ENCODE data around the gene CCDC6. TPM values are rescaled to one million over a fixed set of nuclear protein-coding genes. Genes with fewer than 3 reads are reported as not detected.

Gene CCDC6
- total RNA-seq, 1 donor from 2014 or later: 23.4 TPM

DNA sequence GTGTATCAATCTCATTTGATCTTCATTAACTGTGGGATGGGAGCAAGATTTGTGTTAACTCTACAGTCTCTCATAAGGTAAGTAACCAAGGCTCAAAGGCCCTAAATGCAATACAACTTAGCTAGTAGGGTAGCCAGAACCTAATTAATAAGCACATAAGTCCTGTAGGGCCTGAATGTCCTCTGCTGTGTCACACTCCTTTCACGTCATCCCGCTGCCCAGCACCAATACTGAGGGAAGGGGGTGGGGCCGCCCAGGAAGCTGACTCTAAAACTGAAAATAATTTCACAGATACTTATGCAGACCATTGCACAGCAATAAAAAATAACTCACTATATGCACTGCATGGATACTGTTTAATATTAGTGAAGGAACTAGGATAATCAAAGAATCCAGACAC is 13.7 kb downstream of the CCDC6 start:
- TF ChIP-seq, protein P1, sequence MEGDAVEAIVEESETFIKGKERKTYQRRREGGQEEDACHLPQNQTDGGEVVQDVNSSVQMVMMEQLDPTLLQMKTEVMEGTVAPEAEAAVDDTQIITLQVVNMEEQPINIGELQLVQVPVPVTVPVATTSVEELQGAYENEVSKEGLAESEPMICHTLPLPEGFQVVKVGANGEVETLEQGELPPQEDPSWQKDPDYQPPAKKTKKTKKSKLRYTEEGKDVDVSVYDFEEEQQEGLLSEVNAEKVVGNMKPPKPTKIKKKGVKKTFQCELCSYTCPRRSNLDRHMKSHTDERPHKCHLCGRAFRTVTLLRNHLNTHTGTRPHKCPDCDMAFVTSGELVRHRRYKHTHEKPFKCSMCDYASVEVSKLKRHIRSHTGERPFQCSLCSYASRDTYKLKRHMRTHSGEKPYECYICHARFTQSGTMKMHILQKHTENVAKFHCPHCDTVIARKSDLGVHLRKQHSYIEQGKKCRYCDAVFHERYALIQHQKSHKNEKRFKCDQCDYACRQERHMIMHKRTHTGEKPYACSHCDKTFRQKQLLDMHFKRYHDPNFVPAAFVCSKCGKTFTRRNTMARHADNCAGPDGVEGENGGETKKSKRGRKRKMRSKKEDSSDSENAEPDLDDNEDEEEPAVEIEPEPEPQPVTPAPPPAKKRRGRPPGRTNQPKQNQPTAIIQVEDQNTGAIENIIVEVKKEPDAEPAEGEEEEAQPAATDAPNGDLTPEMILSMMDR (conservative IDR thresholded peaks at IDR 0.05; ENCODE audit: low read depth, low read length): no peak
- no peak for DNase-seq (ENCODE audit: low read depth)

DNA sequence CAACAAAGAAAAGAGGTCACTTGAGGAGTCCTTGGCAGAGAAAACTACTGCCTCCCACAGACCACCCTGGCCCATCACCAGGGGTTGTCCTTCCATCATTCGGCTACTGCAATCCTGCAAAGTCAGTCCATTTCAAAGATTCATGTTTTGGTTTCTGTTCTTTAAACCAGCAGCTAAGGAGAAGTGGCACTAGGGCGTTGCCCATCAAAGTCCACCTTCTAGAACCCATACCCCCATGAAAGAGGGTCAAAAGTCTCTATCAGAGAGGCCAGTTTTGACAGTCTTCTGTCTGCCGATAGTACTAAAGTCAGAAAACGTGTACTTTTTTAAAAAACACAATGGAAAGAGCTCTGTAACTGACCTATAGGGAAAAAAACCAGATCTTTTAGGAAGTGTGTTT is 14.4 kb downstream of the CCDC6 start:
- DNase-seq (ENCODE audit: low read depth): no peak
- TF ChIP-seq, protein P1 (conservative IDR thresholded peaks at IDR 0.05; ENCODE audit: low read depth, low read length): no peak

More for the DNA sequence above, 13.7 kb downstream of the CCDC6 start:
- H3K4me3 ChIP-seq (ENCODE audit: low read depth, low read length): no peak overlapping the region

DNA sequence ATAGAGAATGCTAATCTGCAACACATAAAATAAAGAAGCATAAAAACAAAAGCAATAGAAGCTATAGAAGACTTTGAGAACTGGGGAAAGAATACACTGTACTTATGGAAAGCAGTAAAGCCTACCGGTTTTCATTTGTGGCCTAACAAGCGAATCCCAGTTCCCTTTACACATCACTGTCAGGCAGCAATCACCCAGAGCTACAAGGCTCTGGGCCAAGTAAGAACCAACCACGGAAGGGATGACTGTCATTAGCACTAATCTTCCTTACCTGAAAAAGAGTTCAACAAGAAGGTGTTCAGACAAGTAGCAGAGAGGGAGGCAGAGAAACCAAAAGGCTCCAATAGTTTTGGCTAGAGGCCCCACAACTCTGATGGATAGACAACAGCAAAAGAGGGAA is 15.0 kb downstream of the CCDC6 start:
- no peak for DNase-seq (ENCODE audit: low read depth)
- TF ChIP-seq, protein P1 (conservative IDR thresholded peaks at IDR 0.05; ENCODE audit: low read depth, low read length): no peak
- H3K4me3 ChIP-seq (ENCODE audit: low read depth, low read length): no peak overlapping the region

More for the DNA sequence above, 14.4 kb downstream of the CCDC6 start:
- no peak overlapping the region for H3K4me3 ChIP-seq (ENCODE audit: low read depth, low read length)

DNA sequence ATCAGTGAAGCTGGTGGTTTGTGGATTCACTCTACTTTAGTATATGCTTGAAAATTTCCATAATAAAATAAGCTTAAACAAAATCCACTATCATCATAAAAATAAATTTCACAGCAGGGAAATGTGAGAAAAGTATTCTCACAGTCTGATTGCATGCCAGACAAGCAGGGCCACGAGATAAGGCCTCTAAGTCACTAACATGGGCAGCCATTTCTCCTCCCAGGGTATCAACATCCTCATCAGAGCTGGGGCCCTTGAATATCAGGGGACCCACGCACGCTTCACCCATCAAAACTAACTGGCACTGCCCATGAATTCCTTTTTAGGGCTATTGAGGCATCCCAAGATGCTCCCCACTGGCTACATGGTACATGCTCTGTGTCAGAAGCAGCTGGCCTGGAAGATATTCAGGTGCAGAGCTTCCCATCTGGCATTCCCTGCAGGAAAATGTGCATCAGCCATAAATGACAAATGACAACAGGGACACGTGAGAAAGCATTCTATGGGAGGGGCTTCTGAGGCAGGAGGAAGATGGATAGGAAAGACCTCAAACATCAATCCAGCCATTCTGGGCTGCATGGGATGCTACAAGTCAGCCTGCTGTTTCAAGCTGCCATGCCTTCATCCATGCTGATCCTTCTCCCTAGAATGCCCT is 17.4 kb downstream of the CCDC6 start:
- no peak overlapping the region for H3K4me3 ChIP-seq (ENCODE audit: low read depth, low read length)
- DNase-seq (ENCODE audit: low read depth): no peak
- TF ChIP-seq, protein P1 (conservative IDR thresholded peaks at IDR 0.05; ENCODE audit: low read depth, low read length): no peak

DNA sequence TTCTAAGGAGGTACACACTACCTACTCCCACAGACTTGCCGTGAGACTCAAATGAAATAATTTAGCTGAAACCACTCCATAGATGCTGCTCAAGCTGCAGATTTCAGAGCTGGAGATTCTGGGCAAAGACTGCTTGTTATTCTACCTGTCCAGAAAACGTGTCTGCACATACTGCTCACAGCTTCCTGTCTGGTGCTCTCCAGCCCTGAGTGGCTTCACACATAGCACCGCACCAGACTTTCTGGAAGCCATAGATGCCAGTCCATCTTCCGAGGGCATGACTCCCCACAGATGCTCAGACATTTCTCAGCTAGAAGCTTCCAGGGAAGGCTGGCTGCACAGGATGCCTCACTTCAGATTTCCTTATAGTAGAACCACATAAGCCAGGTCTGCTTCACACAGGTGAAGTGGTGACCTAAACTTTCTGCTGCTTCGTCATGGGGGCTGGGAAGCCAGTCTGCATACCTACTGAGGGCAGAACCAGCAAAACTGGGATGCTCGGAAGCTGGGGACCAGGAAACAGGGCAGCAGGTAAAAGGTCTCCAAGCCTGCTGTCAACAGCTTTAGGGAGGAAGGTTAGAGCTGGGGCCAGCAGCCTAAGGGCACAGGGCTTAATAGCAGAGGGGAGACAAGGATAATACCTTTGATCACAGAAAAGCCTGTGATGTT is 18.2 kb downstream of the CCDC6 start:
- TF ChIP-seq, protein P1 (conservative IDR thresholded peaks at IDR 0.05; ENCODE audit: low read depth, low read length): no peak
- no peak for DNase-seq (ENCODE audit: low read depth)
- H3K4me3 ChIP-seq (ENCODE audit: low read depth, low read length): no peak overlapping the region

DNA sequence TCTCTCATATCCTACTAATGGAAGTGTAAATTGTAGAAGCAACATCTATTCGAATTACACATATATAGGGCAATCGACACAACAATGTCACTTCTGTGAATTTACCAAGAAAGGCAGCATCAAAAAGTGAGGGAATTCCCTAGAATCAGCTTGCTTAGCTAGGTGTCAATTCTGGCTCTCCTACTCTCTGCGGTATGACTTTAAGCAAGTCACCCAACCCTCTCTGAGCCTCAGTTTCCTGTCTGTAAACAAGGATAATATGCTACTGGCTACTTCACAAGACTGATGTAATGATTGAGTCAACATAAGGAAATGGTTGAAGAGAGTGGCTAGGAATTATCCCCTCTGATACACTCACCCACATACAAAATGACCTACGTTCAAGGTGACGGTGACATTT is 19.4 kb downstream of the CCDC6 start:
- DNase-seq (ENCODE audit: low read depth): no peak
- TF ChIP-seq, protein P1 (conservative IDR thresholded peaks at IDR 0.05; ENCODE audit: low read depth, low read length): no peak
- no peak overlapping the region for H3K4me3 ChIP-seq (ENCODE audit: low read depth, low read length)

Data from epithelial cell of proximal tubule (primary cell).